H1 (cell line): ENCODE measurements around the gene EEF1AKMT2. TPM values are rescaled to one million over a fixed set of nuclear protein-coding genes. Genes with fewer than 3 reads are reported as not detected.

Experiments used
- CTCF ChIA-PET: fragments of 300-600 bp; sonication (Branson Sonifier 250); formaldehyde crosslinking; loops from one replicate; lab custom pipeline; 2021; ENCODE audit not compliant: partially characterized antibody; lab: Charles Lee
- POLR2A ChIA-PET: fragments of 300-600 bp; sonication (Branson Sonifier 250); formaldehyde crosslinking; loops from one replicate; lab custom pipeline; 2021; ENCODE audit warnings: inconsistent platforms; ENCODE audit not compliant: partially characterized antibody; lab: Charles Lee
- DNase-seq, 2 experiments: peaks; one replicate each; pipeline versions ENCODE4 v3.0.0 to v3.0.0-alpha.2; 2010 to 2022; ENCODE audit warnings: low spot score in 2 of 2, low read depth in 1 of 2, mixed read lengths in 1 of 2
- FAIRE-seq: peaks from 2 replicates; lab custom pipeline; 2011; peaks lifted over from hg19 to GRCh38; lab: Jason Lieb, UNC
- H2AFZ ChIP-seq: 2 replicates; pipeline ENCODE4 v1.8.1; 2012; ENCODE audit warnings: low read length, inconsistent platforms
- H2AK5ac ChIP-seq: 2 replicates; pipeline ENCODE4 v1.6.1; 2013; ENCODE audit warnings: low read depth, low read length
- H2BK120ac ChIP-seq: replicated peaks from 2 replicates; pipeline ENCODE3; 2013; ENCODE audit warnings: low read depth, low read length, inconsistent platforms
- H2BK12ac ChIP-seq: 2 replicates; pipeline ENCODE4 v1.6.1; 2013; ENCODE audit warnings: low read depth, low read length
- H2BK15ac ChIP-seq: 2 replicates; pipeline ENCODE4 v1.6.1; 2013; ENCODE audit warnings: low read length
- H2BK20ac ChIP-seq: 2 replicates; pipeline ENCODE4 v1.6.1; 2013; ENCODE audit warnings: low read length
- H2BK5ac ChIP-seq: 2 replicates; pipeline ENCODE4 v1.6.1; 2013; ENCODE audit warnings: low read depth, low read length
- H3K14ac ChIP-seq: 2 replicates; pipeline ENCODE4 v1.6.1; 2013; ENCODE audit warnings: inconsistent platforms; ENCODE audit not compliant: insufficient read length
- H3K18ac ChIP-seq: 2 replicates; pipeline ENCODE4 v1.6.1; 2013; ENCODE audit warnings: low read length; ENCODE audit errors: extremely low read depth
- H3K23ac ChIP-seq: 2 replicates; pipeline ENCODE4 v1.6.1; 2013; ENCODE audit warnings: inconsistent platforms; ENCODE audit not compliant: insufficient read length
- H3K23me2 ChIP-seq: 2 replicates; pipeline ENCODE4 v1.6.1; 2013; ENCODE audit warnings: low read depth, low read length
- H3K27ac ChIP-seq: 2 replicates; pipeline ENCODE4 v1.6.1; 2011; ENCODE audit warnings: low read depth, low read length, inconsistent platforms
- H3K27me3 ChIP-seq, 4 experiments: replicated peaks in 1 of 4; 1 replicate in 1 of 4; 2 replicates in 3 of 4; pipeline versions ENCODE4 v1.6.1 to v1.8.1; 2011 to 2013; ENCODE audit warnings: low read length in 3 of 4, mild to moderate bottlenecking in 3 of 4, inconsistent platforms in 2 of 4, mixed read lengths in 2 of 4, moderate library complexity in 1 of 4; ENCODE audit not compliant: control insufficient read depth in 3 of 4, insufficient read depth in 3 of 4; ENCODE audit errors: extremely low read depth in 1 of 4
- H3K36me3 ChIP-seq, 4 experiments: 2 replicates each; pipeline versions ENCODE4 v1.6.1 to v1.8.1; 2011 to 2013; ENCODE audit warnings: mild to moderate bottlenecking in 4 of 4, low read length in 3 of 4, moderate library complexity in 2 of 4, control low read depth in 1 of 4, inconsistent platforms in 1 of 4; ENCODE audit not compliant: insufficient read depth in 4 of 4, control insufficient read depth in 2 of 4
- H3K4ac ChIP-seq: replicated peaks from 2 replicates; pipeline ENCODE3; 2013; ENCODE audit warnings: low read length, low read depth, mixed read lengths, inconsistent platforms; ENCODE audit not compliant: insufficient read length
- H3K4me1 ChIP-seq, 4 experiments: replicated peaks in 1 of 4; 1 replicate in 1 of 4; 2 replicates in 3 of 4; pipeline versions ENCODE4 v1.6.1 to v1.8.1; 2011 to 2013; ENCODE audit warnings: low read length in 3 of 4, inconsistent platforms in 2 of 4, mixed read lengths in 1 of 4; ENCODE audit not compliant: insufficient read depth in 4 of 4, control insufficient read depth in 3 of 4
- H3K4me2 ChIP-seq, 2 experiments: 2 replicates each; pipeline versions ENCODE4 v1.6.1 to v1.8.1; 2011 to 2013; ENCODE audit warnings: low read depth in 2 of 2, low read length in 2 of 2, control low read depth in 1 of 2, inconsistent platforms in 1 of 2, mild to moderate bottlenecking in 1 of 2; ENCODE audit not compliant: insufficient read depth in 1 of 2
- H3K4me3 ChIP-seq, 4 experiments: fragments of 200-600, 300-600 bp in 1 of 4; sonication (generic), shearing (Covaris generic), sonication (Bioruptor Twin) in 1 of 4; 2 replicates each; pipeline versions ENCODE4 v1.5.1 to v1.8.1; 2011 to 2016; ENCODE audit warnings: low read length in 4 of 4, low read depth in 3 of 4, control low read depth in 2 of 4, inconsistent platforms in 2 of 4, mild to moderate bottlenecking in 2 of 4, mixed read lengths in 1 of 4, moderate library complexity in 1 of 4; ENCODE audit not compliant: insufficient read depth in 2 of 4; ENCODE audit errors: extremely low read depth in 1 of 4
- H3K56ac ChIP-seq: replicated peaks from 2 replicates; pipeline ENCODE3; 2013; ENCODE audit warnings: low read depth, mild to moderate bottlenecking, mixed read lengths, low read length, inconsistent platforms; ENCODE audit not compliant: insufficient read length
- H3K79me1 ChIP-seq: 2 replicates; pipeline ENCODE4 v1.6.1; 2013; ENCODE audit warnings: low read depth, low read length, control low read depth
- H3K79me2 ChIP-seq, 2 experiments: 2 replicates each; pipeline versions ENCODE4 v1.6.1 to v1.8.1; 2012 to 2013; ENCODE audit warnings: low read length in 2 of 2, mild to moderate bottlenecking in 2 of 2, inconsistent platforms in 1 of 2; ENCODE audit not compliant: insufficient read depth in 2 of 2, control insufficient read depth in 1 of 2
- H3K9ac ChIP-seq, 4 experiments: replicated peaks in 1 of 4; 1 replicate in 1 of 4; 2 replicates in 3 of 4; pipeline versions ENCODE4 v1.6.1 to v1.8.1; 2011 to 2013; ENCODE audit warnings: low read depth in 3 of 4, low read length in 3 of 4, control low read depth in 2 of 4, mild to moderate bottlenecking in 2 of 4, moderate library complexity in 2 of 4, inconsistent platforms in 1 of 4; ENCODE audit errors: extremely low read depth in 1 of 4
- H3K9me3 ChIP-seq, 2 experiments: 2 replicates each; pipeline versions ENCODE4 v1.6.1 to v1.8.1; 2012 to 2013; ENCODE audit warnings: mild to moderate bottlenecking in 2 of 2, moderate library complexity in 2 of 2, control low read depth in 1 of 2, inconsistent platforms in 1 of 2, low read depth in 1 of 2, low read length in 1 of 2, mixed read lengths in 1 of 2; ENCODE audit not compliant: insufficient read depth in 2 of 2
- H4K20me1 ChIP-seq, 2 experiments: replicated peaks in 1 of 2; 2 replicates each; pipeline versions ENCODE3 to v1.8.1; 2011 to 2013; ENCODE audit warnings: inconsistent platforms in 2 of 2, low read length in 2 of 2, mild to moderate bottlenecking in 1 of 2; ENCODE audit not compliant: insufficient read depth in 2 of 2, control insufficient read depth in 1 of 2
- H4K5ac ChIP-seq: 2 replicates; pipeline ENCODE4 v1.6.1; 2013; ENCODE audit warnings: low read length, low read depth, mixed read lengths, inconsistent platforms; ENCODE audit not compliant: insufficient read length
- H4K8ac ChIP-seq: 2 replicates; pipeline ENCODE4 v1.8.0; 2013; ENCODE audit warnings: mild to moderate bottlenecking, moderate library complexity, low read length, inconsistent platforms; ENCODE audit not compliant: insufficient read depth; ENCODE audit errors: extremely low read depth
- H4K91ac ChIP-seq: replicated peaks from 2 replicates; pipeline ENCODE3; 2013; ENCODE audit warnings: low read length, mixed read lengths, inconsistent platforms; ENCODE audit not compliant: insufficient read length
- CHD1 ChIP-seq: IDR thresholded peaks from 2 replicates; pipeline ENCODE4 v1.6.1; 2012; ENCODE audit warnings: low read depth, low read length, improper control_type of control experiment
- GABPA ChIP-seq: IDR thresholded peaks from 2 replicates; pipeline ENCODE4 v1.6.1; 2011; ENCODE audit warnings: mild to moderate bottlenecking, low read length, moderate library complexity, borderline replicate concordance; ENCODE audit not compliant: insufficient read depth
- JUND ChIP-seq: IDR thresholded peaks from 2 replicates; pipeline ENCODE4 v1.6.1; 2011; ENCODE audit warnings: mild to moderate bottlenecking, improper control_type of control experiment, low read length
- RBBP5 ChIP-seq: IDR thresholded peaks from 2 replicates; pipeline ENCODE4 v1.7.1; 2012; ENCODE audit warnings: low read depth, mild to moderate bottlenecking, inconsistent platforms, low read length, moderate library complexity, borderline replicate concordance
- SIN3A ChIP-seq, 2 experiments: IDR thresholded peaks in 1 of 2; conservative IDR thresholded peaks in 1 of 2; 2 replicates each; pipeline ENCODE4 v1.6.1; 2011 to 2012; ENCODE audit warnings: low read length in 2 of 2, improper control_type of control experiment in 1 of 2, low read depth in 1 of 2, mild to moderate bottlenecking in 1 of 2
- WGBS, 2 experiments: shearing (Covaris generic) in 1 of 2; methylation state at CpG; one replicate each; pipeline versions ENCODE4 v1.1.6 to v1.1.7; 2013 to 2015; ENCODE audit warnings: low lambda C conversion rate in 2 of 2, mixed read lengths in 2 of 2, inconsistent platforms in 1 of 2, low coverage in 1 of 2, missing lambda C conversion rate in 1 of 2; ENCODE audit not compliant: insufficient replicate concordance in 2 of 2, insufficient coverage in 1 of 2, insufficient read length in 1 of 2; ENCODE audit errors: extremely low coverage in 1 of 2, missing lambda C conversion rate in 1 of 2; 5-methylcytosine and 5-hydroxymethylcytosine counted together
- polyA plus RNA-seq, 7 experiments: library from polyadenylated mRNA; depleted of rRNA in 3 of 7; stranded (reverse) in 5 of 7; unstranded in 2 of 7; fragments of >200 nt in 5 of 7; fragments of 200-250 nt in 2 of 7; gene quantifications; 1 replicate in 5 of 7; 2 replicates in 1 of 7; 4 replicates in 1 of 7; pipeline versions ENCODE4 v1.2.1 to v1.2.3, GENCODE V29; 2011 to 2013; ENCODE audit warnings: missing spikeins in 2 of 7, mixed read lengths in 2 of 7
- total RNA-seq: library from RNA; stranded (reverse); fragmentation: NEBNext Ultra II Directional; extraction: Animal tissue kit (Norgen Biotek cat#: 25700); gene quantifications from 2 replicates; pipeline ENCODE4 v1.2.1, GENCODE V29; 2021
- TF ChIP-seq, protein P1 (sequence below): IDR thresholded peaks from 2 replicates; pipeline ENCODE4 v1.6.1; 2012; ENCODE audit warnings: inconsistent platforms
- TF ChIP-seq, protein P2 (sequence below), 3 experiments: IDR thresholded peaks; 1 replicate in 2 of 3; 2 replicates in 1 of 3; pipeline versions ENCODE4 v1.5.1 to v1.6.1; 2011; ENCODE audit warnings: low read length in 3 of 3, mild to moderate bottlenecking in 3 of 3, inconsistent platforms in 2 of 3, low read depth in 1 of 3, moderate library complexity in 1 of 3; ENCODE audit not compliant: insufficient read depth in 1 of 3; ENCODE audit errors: control extremely low read depth in 1 of 3

Gene EEF1AKMT2
- total and polyA plus RNA-seq, 2 of the 8 experiments (the other 6 are each of a cell fraction or from before 2014, with no cell fraction given) = 9.8 to 26.8 TPM

DNA sequence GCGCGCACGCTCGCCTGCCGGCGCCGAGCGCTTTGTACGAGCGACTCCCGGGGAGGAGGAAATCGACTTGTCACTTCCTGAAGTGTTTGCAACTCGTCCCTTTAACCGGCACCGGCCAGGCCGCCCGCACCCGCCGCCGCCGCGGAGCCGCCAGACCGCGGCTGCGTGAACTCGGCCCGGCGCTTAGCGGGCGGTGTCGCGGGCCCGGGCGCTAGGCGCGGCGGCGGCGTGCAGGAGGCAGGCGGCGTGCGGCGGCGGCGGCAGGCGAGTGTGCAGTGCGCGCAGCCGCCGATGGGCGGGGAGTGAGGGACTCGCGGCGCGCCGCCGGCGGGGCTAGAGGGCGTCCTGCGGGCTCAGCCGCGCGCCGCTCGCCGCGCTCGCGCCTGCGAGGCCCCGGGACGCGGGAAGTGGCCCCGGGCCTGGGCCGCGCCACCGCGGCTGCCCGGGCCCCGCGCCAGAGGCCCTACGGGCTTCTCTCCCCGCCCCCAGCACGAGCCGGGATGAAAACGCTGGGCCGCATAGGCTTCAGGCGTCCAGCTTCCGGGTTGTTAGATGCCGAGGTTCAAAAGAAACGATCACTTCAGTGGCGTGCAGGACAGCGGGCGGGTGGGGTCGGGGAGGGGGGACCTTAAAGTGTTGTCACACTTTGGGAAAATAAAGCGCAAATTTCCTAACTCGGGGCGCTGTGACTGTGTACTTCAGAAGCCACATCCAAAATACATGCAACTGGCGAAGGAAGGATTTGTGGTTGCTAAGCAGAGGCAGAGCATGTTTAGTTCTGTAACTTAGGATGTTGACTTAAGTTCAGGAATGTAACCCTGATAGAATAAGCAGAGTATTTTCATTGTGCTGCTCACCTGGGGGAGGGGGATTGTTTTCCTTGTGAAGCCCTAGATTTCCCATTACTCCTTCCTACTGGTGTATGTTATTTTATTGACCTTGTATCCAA, 47.3 kb downstream of the EEF1AKMT2 start, which contains the start of gene FAM53B:
Gene FAM53B (minus strand): TSS at position 277 of the 949 bp plus-strand sequence. CDS start 37,665 bp downstream, outside the sequence.
- H3K4me1 ChIP-seq = peaks cover 15 to 27% (median 19%) of the 10 kb centered on the region in 4 experiments
- POLR2A ChIA-PET = no interaction called here
- H3K9me3 ChIP-seq = no peaks in the 10 kb centered on the region
- no peak within 1 kb of the TSS for H4K5ac ChIP-seq
- H3K79me2 ChIP-seq = no peaks in the 10 kb centered on the region; a peak in 1 of 4 replicates
- H2AK5ac ChIP-seq = no peak within 1 kb of the TSS
- no peak within 1 kb of the TSS for H3K14ac ChIP-seq
- H3K18ac ChIP-seq = no peak within 1 kb of the TSS
- WGBS, 2 experiments = 1% methylated on average over 83 of the region's 100 CpGs; no CpG with 5 or more reads in 1 of the 2 experiments
- H2BK120ac ChIP-seq = no peak within 1 kb of the TSS
- peaks cover 4 to 11% of the 10 kb centered on the region in 2 experiments for H4K20me1 ChIP-seq
- no peak within 1 kb of the TSS for H3K23ac ChIP-seq
- peak within 1 kb of the TSS; percentile 55 to 78 (median 70) for H3K4me3 ChIP-seq
- CTCF ChIA-PET = interaction anchor here (0.9 to 4.1 kb wide), 17 partner anchors 10 to 320 kb away, joined by 3 to 21 read pairs (median 4); no protein-coding TSS in a partner anchor
- H3K79me1 ChIP-seq = peaks cover 2% of the 10 kb centered on the region; the same call in 1 of the 2 replicates
- no peak within 1 kb of the TSS for H3K4ac ChIP-seq
- no peak within 1 kb of the TSS for H2BK12ac ChIP-seq
- H2AFZ ChIP-seq = no peak within 1 kb of the TSS
- H4K91ac ChIP-seq = no peak within 1 kb of the TSS
- H2BK15ac ChIP-seq = no peak within 1 kb of the TSS
- H4K8ac ChIP-seq = peak within 1 kb of the TSS; percentile 88
- FAIRE-seq = no peak
- peak within 1 kb of the TSS; percentile 90 to 91 for H3K4me2 ChIP-seq
- H3K27ac ChIP-seq = no peak within 1 kb of the TSS
- H3K56ac ChIP-seq = no peak within 1 kb of the TSS
- H3K23me2 ChIP-seq = peaks cover 14% of the 10 kb centered on the region
- H2BK5ac ChIP-seq = no peak within 1 kb of the TSS
- no peaks in the 10 kb centered on the region; a peak in 1 of 8 replicates for H3K36me3 ChIP-seq
- DNase-seq = peak in 1 of 2 experiments; percentile 82
- peaks cover 1 to 21% (median 14%) of the 10 kb centered on the region in 4 experiments; a peak in 6 of 7 replicates for H3K27me3 ChIP-seq
- H3K9ac ChIP-seq = peak within 1 kb of the TSS; percentile 32 to 68 (median 39); a peak in 5 of 7 replicates
- no peak within 1 kb of the TSS for H2BK20ac ChIP-seq
- TF ChIP-seq CHD1 (no peak), JUND (no peak), GABPA (peak; percentile 12; the same call in 1 of the 2 replicates), RBBP5 (peak; percentile 75; the same call in 1 of the 2 replicates), SIN3A (conservative IDR thresholded peaks at IDR 0.05 in 1 of 2, IDR thresholded peaks at IDR 0.05 in 1 of 2; ENCODE audit: low read depth in 1 of 2, low read length in 2 of 2) (0 out of 4 replicates have a peak, but pooled peaks of 1 of the 2 experiments have one; percentile 35)
- TF ChIP-seq, protein P1, sequence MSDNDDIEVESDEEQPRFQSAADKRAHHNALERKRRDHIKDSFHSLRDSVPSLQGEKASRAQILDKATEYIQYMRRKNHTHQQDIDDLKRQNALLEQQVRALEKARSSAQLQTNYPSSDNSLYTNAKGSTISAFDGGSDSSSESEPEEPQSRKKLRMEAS = peak; percentile 35; the same call in 1 of the 2 replicates
- TF ChIP-seq, protein P2, sequence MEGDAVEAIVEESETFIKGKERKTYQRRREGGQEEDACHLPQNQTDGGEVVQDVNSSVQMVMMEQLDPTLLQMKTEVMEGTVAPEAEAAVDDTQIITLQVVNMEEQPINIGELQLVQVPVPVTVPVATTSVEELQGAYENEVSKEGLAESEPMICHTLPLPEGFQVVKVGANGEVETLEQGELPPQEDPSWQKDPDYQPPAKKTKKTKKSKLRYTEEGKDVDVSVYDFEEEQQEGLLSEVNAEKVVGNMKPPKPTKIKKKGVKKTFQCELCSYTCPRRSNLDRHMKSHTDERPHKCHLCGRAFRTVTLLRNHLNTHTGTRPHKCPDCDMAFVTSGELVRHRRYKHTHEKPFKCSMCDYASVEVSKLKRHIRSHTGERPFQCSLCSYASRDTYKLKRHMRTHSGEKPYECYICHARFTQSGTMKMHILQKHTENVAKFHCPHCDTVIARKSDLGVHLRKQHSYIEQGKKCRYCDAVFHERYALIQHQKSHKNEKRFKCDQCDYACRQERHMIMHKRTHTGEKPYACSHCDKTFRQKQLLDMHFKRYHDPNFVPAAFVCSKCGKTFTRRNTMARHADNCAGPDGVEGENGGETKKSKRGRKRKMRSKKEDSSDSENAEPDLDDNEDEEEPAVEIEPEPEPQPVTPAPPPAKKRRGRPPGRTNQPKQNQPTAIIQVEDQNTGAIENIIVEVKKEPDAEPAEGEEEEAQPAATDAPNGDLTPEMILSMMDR (IDR thresholded peaks at IDR 0.05; ENCODE audit: control extremely low read depth in 1 of 3, insufficient read depth in 1 of 3, low read depth in 1 of 3, low read length in 3 of 3) = peak in 1 of 3 experiments; percentile 2; a peak in 1 of 4 replicates
